HL-60 (cell line): ENCODE measurements around the gene RPS29.

Experiments
- DNase-seq, 2 experiments: peaks; one replicate each; pipeline ENCODE4 v3.0.0-alpha.2; 2010 to 2020; ENCODE audit warnings: low read depth in 1 of 2, low spot score in 1 of 2
- H3K27ac ChIP-seq: fragments of 250-450 bp; sonication (Bioruptor Pico); replicated peaks from 2 replicates; pipeline ENCODE4 v1.5.1; 2020; ENCODE audit warnings: mild to moderate bottlenecking, moderate library complexity
- H3K27me3 ChIP-seq: fragments of 250-450 bp; sonication (Bioruptor Pico); 2 replicates; pipeline ENCODE4 v1.5.1; 2021; ENCODE audit warnings: mild to moderate bottlenecking, moderate library complexity; ENCODE audit not compliant: insufficient read depth, poor library complexity, severe bottlenecking
- H3K4me3 ChIP-seq: replicated peaks from 2 replicates; pipeline ENCODE4 v1.5.1; 2011; ENCODE audit warnings: mild to moderate bottlenecking, control low read depth, low read length; ENCODE audit not compliant: insufficient read depth
- CTCF ChIP-seq: IDR thresholded peaks from one replicate; pipeline ENCODE4 v1.5.1; 2011; ENCODE audit warnings: low read length, control low read depth, inconsistent platforms; ENCODE audit not compliant: insufficient read depth
- GABPA ChIP-seq: IDR thresholded peaks from 2 replicates; pipeline ENCODE4 v1.6.1; 2012; ENCODE audit warnings: low read depth
- POLR2AphosphoS5 ChIP-seq: IDR thresholded peaks from 2 replicates; pipeline ENCODE4 v1.6.1; 2012; ENCODE audit warnings: low read depth
- REST ChIP-seq: IDR thresholded peaks from 2 replicates; pipeline ENCODE4 v1.6.1; 2012; ENCODE audit warnings: low read depth; ENCODE audit not compliant: insufficient replicate concordance
- SPI1 ChIP-seq: IDR thresholded peaks from 2 replicates; pipeline ENCODE4 v1.6.1; 2012; ENCODE audit warnings: low read depth, mild to moderate bottlenecking, borderline replicate concordance
- long read RNA-seq: library from polyadenylated mRNA; unstranded; transcript quantifications from one replicate; pipeline ENCODE4 v2.0.0, GENCODE V29; 2020

Gene RPS29
- long read RNA-seq, full-length matches to known transcripts: 743 of 750 reads
- long read RNA-seq, partial matches to known transcripts: 0 of 750 reads
- long read RNA-seq, other reads (novel, unspliced or antisense): 7 of 750 reads

GRCh38 chr14:49585803-49586672 lies at the start of gene RPS29:
Gene RPS29, minus strand, starts transcription at chr14:49586380. Its CDS starts 34 bp downstream, at chr14:49586346.
- Histone ChIP-seq H3K4me3 (peak within 1 kb of the TSS; percentile 72), H3K27ac (peak within 1 kb of the TSS; percentile 93), H3K27me3 (no peaks in the 10 kb centered on the region)
- TF ChIP-seq CTCF (no peak), REST (peak; percentile 77), SPI1 (no peak), POLR2AphosphoS5 (peak; percentile 97), GABPA (no peak)
- DNase-seq: peak; percentile 96 to 99

- Histone ChIP-seq H3K27me3 (no peaks in the 10 kb centered on the region), H3K4me3 (peak within 1 kb of the TSS; percentile 87), H3K27ac (peak within 1 kb of the TSS; percentile 99)
- DNase-seq: peak in 1 of 2 experiments; percentile 67
- TF ChIP-seq REST (peak; percentile 2), SPI1 (no peak), CTCF (no peak), POLR2AphosphoS5 (no peak; the same call in none of the 2 replicates), GABPA (no peak)
These were observed 48.6 kb upstream of the RPS29 start, which contains the start of gene DNAAF2 for GRCh38 chr14:49634547-49635334. Gene DNAAF2, minus strand, starts transcription at chr14:49635244. Its CDS starts 95 bp downstream, at chr14:49635149.

- H3K4me3 ChIP-seq: peak overlapping the region; percentile 87
- H3K27ac ChIP-seq: peak overlapping the region; percentile 99
- TF ChIP-seq REST: no peak
- TF ChIP-seq POLR2AphosphoS5: peak; percentile 89
- TF ChIP-seq SPI1: peak; percentile 32; the same call in 1 of the 2 replicates
- peak; percentile 62 for TF ChIP-seq CTCF
- peak; percentile 75 for TF ChIP-seq GABPA
- DNase-seq: peak; percentile 83 to 95
- no peaks in the 10 kb centered on the region for H3K27me3 ChIP-seq
These were observed 47.7 kb upstream of the RPS29 start for GRCh38 chr14:49633640-49634546.
